HCEC 1CT (cell line): ENCODE measurements around the gene MBD1.
"Not testable (repeated sequence)": the region's sequence is repeated elsewhere in the genome, so short reads cannot be mapped to it uniquely, and the experiment has no call there.

Experiments
- DNase-seq: peaks from one replicate; pipeline ENCODE4 v3.0.0-alpha.2; 2017

Gene MBD1

GRCh38 chr18:50272568-50272967, 8.8 kb downstream of the MBD1 start:
- DNase-seq = no peak

- peak; percentile 38 for DNase-seq
Measured at GRCh38 chr18:50268022-50268747, 13.1 kb downstream of the MBD1 start.

DNA sequence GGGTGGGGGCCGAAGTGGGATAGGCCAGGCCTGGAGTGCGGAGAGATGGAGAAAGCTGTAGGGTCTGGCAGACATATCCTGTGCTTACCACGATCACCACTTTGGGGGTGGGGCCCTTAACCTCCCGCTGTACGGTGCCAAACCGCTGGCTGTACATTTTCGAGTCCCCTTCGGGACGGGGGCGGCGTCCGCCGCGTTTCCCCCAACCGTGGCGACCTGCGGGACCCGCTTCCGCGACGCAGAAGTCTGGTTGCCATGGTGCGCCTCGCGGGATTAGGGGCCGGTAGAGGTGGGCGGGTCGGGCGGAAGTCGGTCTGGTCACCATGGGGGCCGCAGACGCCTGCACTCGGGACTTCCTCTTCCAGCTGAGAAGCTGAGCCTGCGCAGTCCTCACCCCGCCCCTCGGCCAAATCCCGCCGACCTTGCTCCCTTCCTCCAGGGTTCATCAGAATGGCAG, 15.0 kb downstream of the MBD1 start, which contains the start of gene CFAP53:
Gene CFAP53 (minus strand): TSS at position 248 of the 457 bp plus-strand sequence. CDS start 91 bp downstream, at position 157.
- peak; percentile 71 for DNase-seq

GRCh38 chr18:50262977-50263376, 18.3 kb downstream of the MBD1 start:
- DNase-seq = no peak

- no peak for DNase-seq
Measured at GRCh38 chr18:50250935-50251334, 30.4 kb downstream of the MBD1 start.

GRCh38 chr18:50249576-50249975, 31.7 kb downstream of the MBD1 start:
- no peak for DNase-seq

- no peak for DNase-seq
Measured at GRCh38 chr18:50247561-50247960, 33.8 kb downstream of the MBD1 start.

GRCh38 chr18:50241768-50242167, 39.6 kb downstream of the MBD1 start:
- not testable (repeated sequence) for DNase-seq

DNA sequence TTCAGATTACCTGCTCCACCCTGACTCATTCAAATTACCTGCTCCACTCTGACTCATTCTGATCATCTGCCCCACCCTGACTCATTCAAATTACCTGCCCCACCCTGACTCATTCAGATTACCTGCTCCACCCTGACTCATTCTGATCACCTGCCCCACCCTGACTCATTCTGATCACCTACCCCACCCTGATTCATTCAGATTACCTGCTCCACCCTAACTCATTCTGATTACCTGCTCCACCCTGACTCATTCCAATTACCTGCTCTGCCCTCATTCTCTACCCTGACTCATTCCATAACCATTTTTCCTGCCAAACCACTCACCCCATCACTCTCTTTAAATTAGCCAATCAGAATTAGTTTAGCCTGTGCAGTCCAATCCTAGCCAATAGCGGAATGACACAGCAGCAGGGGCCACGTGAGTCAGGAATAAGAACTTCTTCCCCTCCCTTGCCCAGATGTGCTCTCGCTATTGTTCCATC, 41.2 kb downstream of the MBD1 start:
- DNase-seq = no peak

DNA sequence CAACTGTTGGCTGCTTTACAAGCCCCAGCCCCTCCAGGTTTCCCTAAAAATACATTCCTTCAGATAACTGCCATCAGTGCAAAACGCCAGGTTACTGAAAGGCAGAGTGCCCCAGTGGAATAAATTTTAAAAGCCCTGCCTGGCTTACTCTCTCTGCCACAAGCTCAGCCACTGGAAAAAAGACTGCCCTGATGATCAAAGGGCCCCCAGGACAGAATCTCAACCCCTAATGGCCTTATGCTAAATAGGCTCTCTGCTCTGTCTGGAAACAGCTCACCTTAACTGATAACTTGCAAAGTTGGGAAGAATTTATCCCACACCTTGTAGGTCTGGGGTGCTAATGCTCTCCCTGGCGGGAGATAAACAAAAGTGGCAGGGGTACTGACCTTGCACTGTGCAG, 48.9 kb downstream of the MBD1 start:
- no peak for DNase-seq

DNA sequence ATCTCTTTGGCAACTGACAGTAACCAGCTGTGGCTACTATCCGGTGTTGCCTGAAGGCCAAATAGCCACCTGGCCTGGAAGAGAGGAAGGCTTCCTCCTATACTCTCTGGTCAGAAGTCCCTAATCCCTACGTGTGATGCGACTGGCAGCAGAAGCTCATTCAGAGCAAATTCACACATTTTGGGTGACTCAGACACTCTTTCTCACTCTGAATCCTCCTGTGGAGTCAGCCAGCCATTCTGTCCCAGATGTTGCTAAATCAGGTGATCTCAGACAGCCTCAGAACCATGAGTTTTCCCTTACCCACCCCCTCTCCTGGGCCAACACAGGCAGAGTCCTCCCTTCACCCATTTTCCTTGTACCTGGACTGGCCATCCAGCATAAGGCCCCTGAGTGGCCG, 49.7 kb downstream of the MBD1 start:
- DNase-seq = peak; percentile 30

DNA sequence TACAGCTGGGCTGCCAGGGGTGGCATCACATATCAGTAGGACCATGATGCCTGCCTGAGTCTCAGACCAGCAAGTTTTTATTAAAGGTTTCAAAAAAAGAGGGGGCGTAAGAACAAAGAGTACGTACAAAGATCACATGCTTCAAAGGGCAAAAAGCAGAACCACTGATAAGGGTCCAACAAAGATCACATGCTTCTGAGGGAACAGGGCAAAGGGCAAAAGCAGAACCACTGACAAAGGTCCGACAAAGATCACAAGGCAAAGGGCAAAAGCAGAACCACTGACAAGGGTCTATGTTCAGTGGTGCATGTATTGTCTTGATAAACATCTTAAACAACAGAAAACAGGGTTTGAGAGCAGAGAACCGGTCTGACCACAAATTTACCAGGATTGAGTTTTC, 61.1 kb downstream of the MBD1 start:
- not testable (repeated sequence) for DNase-seq
